ENCODE data around the gene CMTR2.

CMTR2 gene

DNA sequence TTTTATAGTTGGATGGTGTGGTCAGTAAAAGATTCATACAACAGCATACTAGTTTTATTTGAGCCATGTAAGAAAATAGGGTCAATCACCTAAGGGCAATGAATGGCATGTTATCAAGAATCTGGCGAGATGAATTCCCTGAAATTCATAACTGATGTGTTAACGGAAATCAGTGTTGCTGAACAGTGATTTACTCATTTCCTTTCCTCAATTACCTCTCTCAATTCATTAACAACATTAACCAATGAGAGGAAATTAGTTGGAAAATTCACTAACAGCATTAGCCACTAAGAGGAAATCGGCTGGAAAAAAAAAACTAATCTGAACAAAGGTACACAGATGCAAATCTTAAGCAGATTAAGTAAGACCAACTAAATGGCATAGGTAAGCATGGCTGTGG, 6.3 kb downstream of the CMTR2 start:
- WGBS (ENCODE audit: extremely low coverage, insufficient coverage, insufficient read length): no CpG with 5 or more reads among the region's 3 CpGs
- no peak overlapping the region for H3K4me2 ChIP-seq (ENCODE audit: low read length)
- no peaks in the 10 kb centered on the region for H3K27me3 ChIP-seq (ENCODE audit: insufficient read depth, low read length)
- H3K79me2 ChIP-seq (ENCODE audit: control insufficient read depth, insufficient read depth, low read length, poor library complexity): peaks cover 1% of the 10 kb centered on the region
- H3K18ac ChIP-seq (ENCODE audit: low read length): no peak overlapping the region
- H3K23ac ChIP-seq (ENCODE audit: low read length): no peak overlapping the region
- peaks cover 0 to 1% of the 10 kb centered on the region in 2 experiments for H3K4me1 ChIP-seq (ENCODE audit: control insufficient read depth in 1 of 2, insufficient read depth in 2 of 2, low read length in 2 of 2)
- H2BK5ac ChIP-seq (ENCODE audit: low read depth, low read length, poor library complexity): no peak overlapping the region
- H3K36me3 ChIP-seq (ENCODE audit: control insufficient read depth in 1 of 2, insufficient read depth in 2 of 2, low read length in 2 of 2): peaks cover 0 to 14% of the 10 kb centered on the region in 2 experiments
- no peak overlapping the region for H2AFZ ChIP-seq (ENCODE audit: insufficient read depth, low read length, poor library complexity)
- no peak overlapping the region for H3K9ac ChIP-seq (ENCODE audit: low read length)
- no peaks in the 10 kb centered on the region for H3K9me3 ChIP-seq (ENCODE audit: insufficient read depth, low read depth, low read length)
- H4K8ac ChIP-seq (ENCODE audit: low read depth, low read length): no peak overlapping the region
- H3K4me3 ChIP-seq (ENCODE audit: low read depth, low read length): no peak overlapping the region
- H3K14ac ChIP-seq (ENCODE audit: low read length): no peak overlapping the region
- no peak overlapping the region for H3K27ac ChIP-seq (ENCODE audit: low read depth, low read length)
- H3K4ac ChIP-seq (ENCODE audit: low read depth, low read length): no peak overlapping the region
- peak in 1 of 2 donors; percentile 6 for DNase-seq
- H4K12ac ChIP-seq (ENCODE audit: low read depth, low read length): no peak overlapping the region
- H2AK5ac ChIP-seq (ENCODE audit: low read length): no peak overlapping the region
- no peaks in the 10 kb centered on the region for H3K79me1 ChIP-seq (ENCODE audit: low read length)
- H2BK120ac ChIP-seq (ENCODE audit: insufficient read depth, low read length, poor library complexity): no peak overlapping the region
- H2BK12ac ChIP-seq (ENCODE audit: low read length): no peak overlapping the region
- H4K91ac ChIP-seq (ENCODE audit: low read depth, low read length): no peak overlapping the region

DNA sequence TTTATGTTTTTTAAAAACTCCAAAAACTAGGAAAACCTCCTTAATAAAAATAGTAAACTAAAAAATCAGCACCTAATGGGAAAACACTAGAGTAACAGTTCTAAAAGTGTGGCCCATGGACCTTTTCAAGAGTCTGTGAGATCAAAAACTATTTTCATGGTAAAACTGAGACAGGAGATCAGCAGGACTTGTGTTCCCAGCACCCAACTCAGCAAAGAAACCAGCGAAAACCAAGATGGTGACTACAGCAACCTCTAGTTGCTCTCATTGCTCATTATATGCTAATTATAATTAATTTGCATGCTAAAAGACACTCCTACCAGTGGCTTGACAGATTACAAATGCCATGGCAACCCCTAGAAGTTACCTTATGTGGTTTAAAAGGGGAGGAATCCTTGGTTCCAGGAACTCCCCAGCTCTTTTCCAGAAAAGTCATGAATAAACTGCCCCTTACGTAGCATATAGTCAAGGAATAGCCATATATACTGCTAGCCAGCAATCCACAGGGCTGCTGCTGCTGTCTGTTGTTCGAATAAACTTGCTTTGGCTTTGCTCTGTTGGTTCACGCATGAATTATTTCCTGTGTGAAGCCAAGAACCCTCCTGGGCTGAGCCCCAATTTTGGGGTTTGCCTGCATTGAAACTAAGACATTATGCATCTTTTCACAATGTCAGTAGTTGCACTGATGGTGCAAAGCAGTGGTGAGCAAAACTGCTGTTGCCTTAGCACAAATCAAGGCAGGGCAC, 12.4 kb downstream of the CMTR2 start:
- Histone ChIP-seq H4K91ac (ENCODE audit: low read depth, low read length) (no peak overlapping the region), H3K79me1 (ENCODE audit: low read length) (no peaks in the 10 kb centered on the region), H2BK120ac (ENCODE audit: insufficient read depth, low read length, poor library complexity) (no peak overlapping the region), H4K8ac (ENCODE audit: low read depth, low read length) (no peak overlapping the region), H2BK5ac (ENCODE audit: low read depth, low read length, poor library complexity) (no peak overlapping the region), H2BK12ac (ENCODE audit: low read length) (no peak overlapping the region), H3K79me2 (ENCODE audit: control insufficient read depth, insufficient read depth, low read length, poor library complexity) (no peaks in the 10 kb centered on the region), H3K36me3 (ENCODE audit: control insufficient read depth in 1 of 2, insufficient read depth in 2 of 2, low read length in 2 of 2) (no peaks in the 10 kb centered on the region), H3K4me2 (ENCODE audit: low read length) (no peak overlapping the region), H3K4me3 (ENCODE audit: low read depth, low read length) (no peak overlapping the region), H3K18ac (ENCODE audit: low read length) (no peak overlapping the region), H3K14ac (ENCODE audit: low read length) (no peak overlapping the region), H3K23ac (ENCODE audit: low read length) (no peak overlapping the region), H3K9me3 (ENCODE audit: insufficient read depth, low read depth, low read length) (no peaks in the 10 kb centered on the region), H3K4me1 (ENCODE audit: control insufficient read depth in 1 of 2, insufficient read depth in 2 of 2, low read length in 2 of 2) (no peaks in the 10 kb centered on the region), H3K27me3 (ENCODE audit: insufficient read depth, low read length) (no peaks in the 10 kb centered on the region), H2AK5ac (ENCODE audit: low read length) (no peak overlapping the region), H3K4ac (ENCODE audit: low read depth, low read length) (no peak overlapping the region), H2AFZ (ENCODE audit: insufficient read depth, low read length, poor library complexity) (no peak overlapping the region), H3K9ac (ENCODE audit: low read length) (no peak overlapping the region), H4K12ac (ENCODE audit: low read depth, low read length) (no peak overlapping the region), H3K27ac (ENCODE audit: low read depth, low read length) (no peak overlapping the region)
- WGBS (ENCODE audit: extremely low coverage, insufficient coverage, insufficient read length): no CpG with 5 or more reads among the region's 4 CpGs
- no peak for DNase-seq

DNA sequence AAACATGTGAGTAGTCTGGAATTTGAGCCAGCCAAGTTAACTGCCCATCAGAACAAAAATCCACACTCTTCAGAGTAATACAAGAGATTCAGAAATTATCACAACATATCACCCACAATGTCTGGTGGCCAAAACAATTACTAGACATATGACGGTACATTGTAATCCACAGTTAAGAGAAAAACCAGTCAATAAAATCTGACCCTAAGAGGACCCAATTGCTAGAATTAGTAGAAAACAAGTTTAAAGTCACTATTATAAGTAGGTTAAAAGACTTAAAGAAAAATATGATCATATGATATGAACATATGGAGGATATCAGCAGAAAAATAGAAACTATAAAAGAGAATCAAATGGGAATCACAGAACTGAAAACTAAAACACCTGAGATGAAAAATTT, 15.8 kb downstream of the CMTR2 start:
- H3K9ac ChIP-seq (ENCODE audit: low read length): no peak overlapping the region
- H3K36me3 ChIP-seq (ENCODE audit: control insufficient read depth in 1 of 2, insufficient read depth in 2 of 2, low read length in 2 of 2): no peaks in the 10 kb centered on the region
- no peak overlapping the region for H3K27ac ChIP-seq (ENCODE audit: low read depth, low read length)
- no peak overlapping the region for H3K14ac ChIP-seq (ENCODE audit: low read length)
- no peak overlapping the region for H2BK120ac ChIP-seq (ENCODE audit: insufficient read depth, low read length, poor library complexity)
- H4K91ac ChIP-seq (ENCODE audit: low read depth, low read length): no peak overlapping the region
- H3K27me3 ChIP-seq (ENCODE audit: insufficient read depth, low read length): no peaks in the 10 kb centered on the region
- no peaks in the 10 kb centered on the region for H3K79me1 ChIP-seq (ENCODE audit: low read length)
- H3K18ac ChIP-seq (ENCODE audit: low read length): no peak overlapping the region
- H3K9me3 ChIP-seq (ENCODE audit: insufficient read depth, low read depth, low read length): no peaks in the 10 kb centered on the region
- no peak for DNase-seq
- no peaks in the 10 kb centered on the region for H3K79me2 ChIP-seq (ENCODE audit: control insufficient read depth, insufficient read depth, low read length, poor library complexity)
- no peak overlapping the region for H2AK5ac ChIP-seq (ENCODE audit: low read length)
- H2BK12ac ChIP-seq (ENCODE audit: low read length): no peak overlapping the region
- H4K12ac ChIP-seq (ENCODE audit: low read depth, low read length): no peak overlapping the region
- no peak overlapping the region for H4K8ac ChIP-seq (ENCODE audit: low read depth, low read length)
- WGBS (ENCODE audit: extremely low coverage, insufficient coverage, insufficient read length): no CpG with 5 or more reads among the region's 1 CpG
- no peak overlapping the region for H3K23ac ChIP-seq (ENCODE audit: low read length)
- no peak overlapping the region for H3K4me2 ChIP-seq (ENCODE audit: low read length)
- H3K4me3 ChIP-seq (ENCODE audit: low read depth, low read length): no peak overlapping the region
- no peaks in the 10 kb centered on the region for H3K4me1 ChIP-seq (ENCODE audit: control insufficient read depth in 1 of 2, insufficient read depth in 2 of 2, low read length in 2 of 2)
- H3K4ac ChIP-seq (ENCODE audit: low read depth, low read length): no peak overlapping the region
- no peak overlapping the region for H2BK5ac ChIP-seq (ENCODE audit: low read depth, low read length, poor library complexity)
- H2AFZ ChIP-seq (ENCODE audit: insufficient read depth, low read length, poor library complexity): no peak overlapping the region

DNA sequence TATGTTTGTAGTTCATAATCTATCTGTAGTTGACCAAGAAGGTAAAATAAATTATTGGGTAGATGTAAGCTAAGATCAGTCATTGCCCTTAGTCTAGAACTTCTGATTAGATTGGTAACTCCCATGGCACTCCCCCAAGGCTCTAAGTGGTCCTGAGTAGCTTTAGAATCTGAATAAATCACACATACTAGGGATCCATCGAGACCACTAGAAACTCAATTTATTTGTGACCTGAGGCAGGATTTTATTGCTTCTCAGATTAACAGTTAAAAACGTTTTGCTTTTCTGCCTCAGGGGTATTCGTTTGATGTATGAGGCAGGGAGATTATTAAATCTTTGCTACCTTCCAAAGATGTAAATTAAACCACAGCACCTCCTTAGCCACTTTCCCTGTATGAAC, 24.9 kb downstream of the CMTR2 start:
- Histone ChIP-seq H4K8ac (ENCODE audit: low read depth, low read length) (no peak overlapping the region), H3K9me3 (ENCODE audit: insufficient read depth, low read depth, low read length) (no peaks in the 10 kb centered on the region), H3K4me2 (ENCODE audit: low read length) (no peak overlapping the region), H3K27me3 (ENCODE audit: insufficient read depth, low read length) (no peaks in the 10 kb centered on the region), H2BK120ac (ENCODE audit: insufficient read depth, low read length, poor library complexity) (no peak overlapping the region), H3K27ac (ENCODE audit: low read depth, low read length) (no peak overlapping the region), H3K18ac (ENCODE audit: low read length) (no peak overlapping the region), H3K4me1 (ENCODE audit: control insufficient read depth in 1 of 2, insufficient read depth in 2 of 2, low read length in 2 of 2) (no peaks in the 10 kb centered on the region), H3K36me3 (ENCODE audit: control insufficient read depth in 1 of 2, insufficient read depth in 2 of 2, low read length in 2 of 2) (no peaks in the 10 kb centered on the region), H3K79me1 (ENCODE audit: low read length) (no peaks in the 10 kb centered on the region), H2BK5ac (ENCODE audit: low read depth, low read length, poor library complexity) (no peak overlapping the region), H3K79me2 (ENCODE audit: control insufficient read depth, insufficient read depth, low read length, poor library complexity) (no peaks in the 10 kb centered on the region), H3K4ac (ENCODE audit: low read depth, low read length) (no peak overlapping the region), H3K9ac (ENCODE audit: low read length) (no peak overlapping the region), H3K14ac (ENCODE audit: low read length) (no peak overlapping the region), H3K23ac (ENCODE audit: low read length) (no peak overlapping the region), H4K12ac (ENCODE audit: low read depth, low read length) (no peak overlapping the region), H2AK5ac (ENCODE audit: low read length) (no peak overlapping the region), H2BK12ac (ENCODE audit: low read length) (no peak overlapping the region), H2AFZ (ENCODE audit: insufficient read depth, low read length, poor library complexity) (no peak overlapping the region), H3K4me3 (ENCODE audit: low read depth, low read length) (no peak overlapping the region), H4K91ac (ENCODE audit: low read depth, low read length) (no peak overlapping the region)
- WGBS (ENCODE audit: extremely low coverage, insufficient coverage, insufficient read length): no CpG with 5 or more reads among the region's 3 CpGs
- no peak for DNase-seq

Measured in trophoblast cell (in vitro differentiated cells and primary cell).